HG03520 (cell line): ENCODE results near the gene GPR137B.

ENCODE experiments used
- ATAC-seq: cut with Tn5 transposase; IDR thresholded peaks from one replicate; pipeline ENCODE4 v1.9.1; 2021; ENCODE audit warnings: mild to moderate bottlenecking, moderate library complexity; ENCODE audit not compliant: unreplicated experiment

GPR137B gene

GRCh38 chr1:236253119-236253518 is 110.8 kb downstream of the GPR137B start:
- no peak for ATAC-seq

GRCh38 chr1:236253918-236254637 is 111.7 kb downstream of the GPR137B start:
- ATAC-seq, result no peak

- ATAC-seq, result no peak
Measured at GRCh38 chr1:236257216-236257615, 114.9 kb downstream of the GPR137B start.

GRCh38 chr1:236258114-236258622 is 115.8 kb downstream of the GPR137B start:
- ATAC-seq, result no peak
